Cardiac fibroblast (primary cell): ENCODE results near the gene BRINP2.

Source experiments
- DNase-seq, 2 donors: peaks; one replicate each; pipeline versions ENCODE4 v3.0.0 to v3.0.0-alpha.2; 2010; ENCODE audit warnings: low read depth in 2 of 2
- H3K4me3 ChIP-seq, 2 donors: replicated peaks in 1 of 2; 1 replicate in 1 of 2; 2 replicates in 1 of 2; pipeline ENCODE4 v1.5.1; 2011; ENCODE audit warnings: low read depth in 2 of 2, low read length in 2 of 2, mild to moderate bottlenecking in 2 of 2, moderate library complexity in 1 of 2
- TF ChIP-seq, protein P1 (sequence below): IDR thresholded peaks from one replicate; pipeline ENCODE4 v1.5.1; 2011; ENCODE audit warnings: low read depth, mild to moderate bottlenecking, low read length, inconsistent platforms

BRINP2 gene

GRCh38 chr1:177275736-177276135 lies 105.0 kb downstream of the BRINP2 start:
- TF ChIP-seq, protein P1, sequence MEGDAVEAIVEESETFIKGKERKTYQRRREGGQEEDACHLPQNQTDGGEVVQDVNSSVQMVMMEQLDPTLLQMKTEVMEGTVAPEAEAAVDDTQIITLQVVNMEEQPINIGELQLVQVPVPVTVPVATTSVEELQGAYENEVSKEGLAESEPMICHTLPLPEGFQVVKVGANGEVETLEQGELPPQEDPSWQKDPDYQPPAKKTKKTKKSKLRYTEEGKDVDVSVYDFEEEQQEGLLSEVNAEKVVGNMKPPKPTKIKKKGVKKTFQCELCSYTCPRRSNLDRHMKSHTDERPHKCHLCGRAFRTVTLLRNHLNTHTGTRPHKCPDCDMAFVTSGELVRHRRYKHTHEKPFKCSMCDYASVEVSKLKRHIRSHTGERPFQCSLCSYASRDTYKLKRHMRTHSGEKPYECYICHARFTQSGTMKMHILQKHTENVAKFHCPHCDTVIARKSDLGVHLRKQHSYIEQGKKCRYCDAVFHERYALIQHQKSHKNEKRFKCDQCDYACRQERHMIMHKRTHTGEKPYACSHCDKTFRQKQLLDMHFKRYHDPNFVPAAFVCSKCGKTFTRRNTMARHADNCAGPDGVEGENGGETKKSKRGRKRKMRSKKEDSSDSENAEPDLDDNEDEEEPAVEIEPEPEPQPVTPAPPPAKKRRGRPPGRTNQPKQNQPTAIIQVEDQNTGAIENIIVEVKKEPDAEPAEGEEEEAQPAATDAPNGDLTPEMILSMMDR, result no peak
- H3K4me3 ChIP-seq, result no peak overlapping the region
- DNase-seq, result no peak

- TF ChIP-seq, protein P1, result no peak
- no peak overlapping the region for H3K4me3 ChIP-seq
- peak; percentile 51 to 55 for DNase-seq
Measured at GRCh38 chr1:177278626-177279390, 108.0 kb downstream of the BRINP2 start.

GRCh38 chr1:177281901-177282300 lies 111.1 kb downstream of the BRINP2 start:
- DNase-seq, result no peak
- TF ChIP-seq, protein P1, result no peak
- no peak overlapping the region for H3K4me3 ChIP-seq

- no peak overlapping the region for H3K4me3 ChIP-seq
- DNase-seq, result no peak
- TF ChIP-seq, protein P1, result no peak
Measured at GRCh38 chr1:177282976-177283375, 112.2 kb downstream of the BRINP2 start.

DNA sequence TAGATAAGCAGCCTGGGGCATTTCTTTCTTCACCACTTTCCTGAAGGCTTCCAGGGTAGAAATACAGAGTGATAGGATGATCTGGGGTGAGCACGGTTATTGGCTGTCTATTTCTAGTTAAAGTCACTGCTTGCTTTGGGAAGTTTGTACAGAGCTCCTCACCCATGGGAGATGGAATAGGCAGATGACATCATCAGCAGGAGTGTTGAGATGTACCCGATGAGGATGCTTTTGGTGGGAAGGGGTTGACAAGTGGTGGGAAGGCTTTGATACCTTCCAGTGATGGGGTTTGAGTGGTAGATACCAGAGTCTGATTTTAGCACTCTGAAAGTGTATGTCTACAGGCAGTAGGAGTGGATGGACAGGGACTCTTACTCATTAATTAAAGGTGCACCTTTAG lies 112.6 kb downstream of the BRINP2 start:
- no peak for DNase-seq
- no peak overlapping the region for H3K4me3 ChIP-seq
- TF ChIP-seq, protein P1, result no peak

GRCh38 chr1:177286396-177286795 lies 115.6 kb downstream of the BRINP2 start:
- no peak overlapping the region for H3K4me3 ChIP-seq
- TF ChIP-seq, protein P1, result no peak
- DNase-seq, result peak in 1 of 2 donors; percentile 31
